ENCODE results near the gene OSBPL9.
"Not testable (repeated sequence)": the region's sequence is repeated elsewhere in the genome, so short reads cannot be mapped to it uniquely, and the experiment has no call there.

DNA sequence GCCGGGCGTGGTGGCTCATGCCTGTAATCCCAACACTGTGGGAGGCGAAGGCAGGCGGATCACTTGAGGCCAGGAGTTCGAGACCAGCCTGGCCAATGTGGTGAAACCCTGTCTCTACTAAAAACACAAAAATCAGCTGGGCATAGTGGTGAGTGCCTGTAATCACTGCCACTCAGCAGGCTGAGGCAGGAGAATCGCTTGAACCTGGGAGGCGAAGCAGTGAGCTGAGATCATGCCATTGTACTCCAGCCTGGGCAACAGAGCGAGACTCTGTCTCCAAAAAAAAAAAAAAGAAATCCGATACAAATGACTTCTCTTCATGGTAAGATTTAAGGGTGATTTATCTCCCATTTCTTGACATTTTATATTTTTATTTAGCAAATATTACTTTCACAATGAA lies 202.1 kb downstream of the OSBPL9 start:
- TF ChIP-seq POLR2A, POLR2AphosphoS5 (IDR thresholded peaks at IDR 0.05): not testable (repeated sequence)
- TF ChIP-seq, protein P1, sequence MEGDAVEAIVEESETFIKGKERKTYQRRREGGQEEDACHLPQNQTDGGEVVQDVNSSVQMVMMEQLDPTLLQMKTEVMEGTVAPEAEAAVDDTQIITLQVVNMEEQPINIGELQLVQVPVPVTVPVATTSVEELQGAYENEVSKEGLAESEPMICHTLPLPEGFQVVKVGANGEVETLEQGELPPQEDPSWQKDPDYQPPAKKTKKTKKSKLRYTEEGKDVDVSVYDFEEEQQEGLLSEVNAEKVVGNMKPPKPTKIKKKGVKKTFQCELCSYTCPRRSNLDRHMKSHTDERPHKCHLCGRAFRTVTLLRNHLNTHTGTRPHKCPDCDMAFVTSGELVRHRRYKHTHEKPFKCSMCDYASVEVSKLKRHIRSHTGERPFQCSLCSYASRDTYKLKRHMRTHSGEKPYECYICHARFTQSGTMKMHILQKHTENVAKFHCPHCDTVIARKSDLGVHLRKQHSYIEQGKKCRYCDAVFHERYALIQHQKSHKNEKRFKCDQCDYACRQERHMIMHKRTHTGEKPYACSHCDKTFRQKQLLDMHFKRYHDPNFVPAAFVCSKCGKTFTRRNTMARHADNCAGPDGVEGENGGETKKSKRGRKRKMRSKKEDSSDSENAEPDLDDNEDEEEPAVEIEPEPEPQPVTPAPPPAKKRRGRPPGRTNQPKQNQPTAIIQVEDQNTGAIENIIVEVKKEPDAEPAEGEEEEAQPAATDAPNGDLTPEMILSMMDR (IDR thresholded peaks at IDR 0.05), result not testable (repeated sequence)
